NT2/D1 (cell line): ENCODE data around the gene ZDHHC11.
"Not testable (repeated sequence)": the region's sequence is repeated elsewhere in the genome, so short reads cannot be mapped to it uniquely, and the experiment has no call there.

Experiments used
- DNase-seq: peaks from one replicate; pipeline ENCODE4 v3.0.0-alpha.2; 2011; ENCODE audit warnings: low read depth, low spot score
- H3K27me3 ChIP-seq: 2 replicates; pipeline ENCODE4 v1.6.0; 2011; ENCODE audit warnings: mild to moderate bottlenecking; ENCODE audit not compliant: insufficient read length, insufficient read depth
- H3K36me3 ChIP-seq: 2 replicates; pipeline ENCODE4 v1.6.1; 2011; ENCODE audit warnings: mild to moderate bottlenecking, low read length, mixed read lengths; ENCODE audit not compliant: insufficient read depth, insufficient read length
- H3K4me1 ChIP-seq: 2 replicates; pipeline ENCODE4 v1.5.1; 2011; ENCODE audit not compliant: insufficient read depth, insufficient read length
- H3K4me3 ChIP-seq: 2 replicates; pipeline ENCODE4 v1.5.1; 2011; ENCODE audit warnings: low read depth; ENCODE audit not compliant: insufficient read length
- H3K9ac ChIP-seq: 2 replicates; pipeline ENCODE4 v1.6.0; 2011; ENCODE audit warnings: low read depth; ENCODE audit not compliant: insufficient read length
- H3K9me3 ChIP-seq: 2 replicates; pipeline ENCODE4 v1.5.1; 2011; ENCODE audit warnings: mild to moderate bottlenecking, low read length; ENCODE audit not compliant: insufficient read depth
- SUZ12 ChIP-seq: IDR thresholded peaks from 2 replicates; pipeline ENCODE4 v1.6.1; 2011; ENCODE audit not compliant: insufficient read length, insufficient read depth; ENCODE audit errors: extremely low read depth
- YY1 ChIP-seq: IDR thresholded peaks from 2 replicates; pipeline ENCODE4 v1.6.1; 2011; ENCODE audit not compliant: insufficient read length, insufficient read depth
- ZNF274 ChIP-seq: IDR thresholded peaks from 2 replicates; pipeline ENCODE4 v1.6.1; 2011; ENCODE audit warnings: mild to moderate bottlenecking, low read depth, low read length

Gene ZDHHC11

GRCh38 chr5:884345-885126, 33.8 kb upstream of the ZDHHC11 start:
- Histone ChIP-seq H3K27me3 (no peaks in the 10 kb centered on the region), H3K36me3 (peaks cover 91% of the 10 kb centered on the region), H3K4me1 (no peaks in the 10 kb centered on the region), H3K9ac (no peak overlapping the region), H3K9me3 (no peaks in the 10 kb centered on the region; the same call in 1 of the 2 replicates), H3K4me3 (no peak overlapping the region)
- DNase-seq = no peak
- no peak for TF ChIP-seq YY1
- no peak for TF ChIP-seq SUZ12
- TF ChIP-seq ZNF274 = no peak

- no peak for DNase-seq
- no peaks in the 10 kb centered on the region; the same call in 1 of the 2 replicates for H3K9me3 ChIP-seq
- TF ChIP-seq YY1 = no peak
- no peak for TF ChIP-seq ZNF274
- no peak for TF ChIP-seq SUZ12
- peaks cover 82% of the 10 kb centered on the region for H3K36me3 ChIP-seq
- no peak overlapping the region for H3K4me3 ChIP-seq
- H3K27me3 ChIP-seq = no peaks in the 10 kb centered on the region
- H3K9ac ChIP-seq = no peak overlapping the region
- H3K4me1 ChIP-seq = no peaks in the 10 kb centered on the region
Observed at GRCh38 chr5:883475-884181, 32.8 kb upstream of the ZDHHC11 start.

GRCh38 chr5:882253-883183, 31.7 kb upstream of the ZDHHC11 start:
- TF ChIP-seq ZNF274 = no peak
- no peak for TF ChIP-seq YY1
- TF ChIP-seq SUZ12 = no peak
- DNase-seq = no peak
- no peaks in the 10 kb centered on the region for H3K27me3 ChIP-seq
- H3K4me1 ChIP-seq = no peaks in the 10 kb centered on the region
- H3K4me3 ChIP-seq = no peak overlapping the region
- H3K36me3 ChIP-seq = peaks cover 80% of the 10 kb centered on the region
- no peak overlapping the region for H3K9ac ChIP-seq
- H3K9me3 ChIP-seq = no peaks in the 10 kb centered on the region; the same call in 1 of the 2 replicates

GRCh38 chr5:881551-881935, 30.8 kb upstream of the ZDHHC11 start:
- no peaks in the 10 kb centered on the region for H3K4me1 ChIP-seq
- no peak for DNase-seq
- peaks cover 79% of the 10 kb centered on the region for H3K36me3 ChIP-seq
- no peaks in the 10 kb centered on the region; the same call in 1 of the 2 replicates for H3K9me3 ChIP-seq
- no peak overlapping the region for H3K9ac ChIP-seq
- no peaks in the 10 kb centered on the region for H3K27me3 ChIP-seq
- no peak overlapping the region for H3K4me3 ChIP-seq
- TF ChIP-seq SUZ12 (no peak), YY1 (no peak), ZNF274 (no peak)

- peaks cover 79% of the 10 kb centered on the region for H3K36me3 ChIP-seq
- H3K4me3 ChIP-seq = no peak overlapping the region
- H3K4me1 ChIP-seq = no peaks in the 10 kb centered on the region
Observed at GRCh38 chr5:880816-881550, 30.2 kb upstream of the ZDHHC11 start.

GRCh38 chr5:878677-879076, 27.9 kb upstream of the ZDHHC11 start:
- H3K9me3 ChIP-seq, DNase-seq, H3K9ac ChIP-seq, H3K4me1 ChIP-seq, H3K4me3 ChIP-seq, H3K27me3 ChIP-seq: not testable (repeated sequence)
- peaks cover 75% of the 10 kb centered on the region for H3K36me3 ChIP-seq

More at GRCh38 chr5:880816-881550, 30.2 kb upstream of the ZDHHC11 start:
- no peaks in the 10 kb centered on the region for H3K27me3 ChIP-seq
- no peaks in the 10 kb centered on the region; the same call in 1 of the 2 replicates for H3K9me3 ChIP-seq
- no peak overlapping the region for H3K9ac ChIP-seq
- DNase-seq = no peak
- TF ChIP-seq ZNF274 (no peak), YY1 (no peak), SUZ12 (no peak)
